ENCODE measurements around the gene SLC2A11.
"Not testable (repeated sequence)": the region's sequence is repeated elsewhere in the genome, so short reads cannot be mapped to it uniquely, and the experiment has no call there.

Gene SLC2A11

DNA sequence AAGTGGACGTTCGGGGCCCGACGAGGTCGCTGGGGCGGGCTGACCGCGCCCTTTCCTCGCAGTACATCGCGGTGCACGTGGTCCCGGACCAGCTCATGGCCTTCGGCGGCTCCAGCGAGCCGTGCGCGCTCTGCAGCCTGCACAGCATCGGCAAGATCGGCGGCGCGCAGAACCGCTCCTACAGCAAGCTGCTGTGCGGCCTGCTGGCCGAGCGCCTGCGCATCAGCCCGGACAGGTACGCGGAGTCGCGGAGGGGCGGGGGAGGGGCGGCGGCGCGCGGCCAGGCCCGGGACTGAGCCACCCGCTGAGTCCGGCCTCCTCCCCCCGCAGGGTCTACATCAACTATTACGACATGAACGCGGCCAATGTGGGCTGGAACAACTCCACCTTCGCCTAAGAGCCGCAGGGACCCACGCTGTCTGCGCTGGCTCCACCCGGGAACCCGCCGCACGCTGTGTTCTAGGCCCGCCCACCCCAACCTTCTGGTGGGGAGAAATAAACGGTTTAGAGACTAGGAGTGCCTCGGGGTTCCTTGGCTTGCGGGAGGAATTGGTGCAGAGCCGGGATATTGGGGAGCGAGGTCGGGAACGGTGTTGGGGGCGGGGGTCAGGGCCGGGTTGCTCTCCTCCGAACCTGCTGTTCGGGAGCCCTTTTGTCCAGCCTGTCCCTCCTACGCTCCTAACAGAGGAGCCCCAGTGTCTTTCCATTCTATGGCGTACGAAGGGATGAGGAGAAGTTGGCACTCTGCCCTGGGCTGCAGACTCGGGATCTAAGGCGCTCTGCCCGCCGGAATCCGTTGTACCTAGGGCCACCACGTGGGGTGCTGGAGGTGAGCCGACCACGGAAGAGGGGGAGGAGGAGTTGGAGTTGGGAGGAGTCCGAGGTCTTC lies 37.3 kb downstream of the SLC2A11 start:
- peak; percentile 71 to 82 for DNase-seq
- no peak for TF ChIP-seq GATA1 (IDR thresholded peaks at IDR 0.05; ENCODE audit: low read depth, low read length)
- no peak for TF ChIP-seq POLR2A (IDR thresholded peaks at IDR 0.05; ENCODE audit: low read length)

DNA sequence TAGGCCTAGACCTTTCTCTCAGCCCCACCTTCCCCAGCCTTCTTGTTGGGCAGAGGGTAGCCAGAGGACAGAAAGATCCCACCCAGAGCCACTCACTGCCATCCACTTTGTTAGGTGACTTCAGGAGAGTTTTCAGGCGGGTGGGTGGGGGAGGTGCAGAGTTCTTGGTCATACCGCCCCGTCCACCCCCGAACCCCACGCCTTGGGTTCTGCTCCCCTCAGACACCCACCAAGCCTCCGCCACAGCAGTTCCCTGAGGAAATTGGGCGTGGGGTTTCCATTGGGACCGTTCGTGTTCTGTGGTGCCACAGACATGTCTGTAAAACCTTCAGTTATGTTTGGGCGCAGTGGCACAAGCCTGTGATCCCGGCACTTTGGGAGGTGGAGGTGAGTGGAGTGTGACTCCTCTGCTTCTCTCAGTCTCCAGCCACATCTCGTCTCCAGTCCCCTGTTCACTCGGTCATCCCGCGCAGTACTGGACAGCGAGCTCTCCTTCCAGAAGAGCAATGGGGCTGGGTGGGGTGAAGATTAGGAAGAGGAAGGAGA lies 38.0 kb downstream of the SLC2A11 start:
- TF ChIP-seq GATA1 (IDR thresholded peaks at IDR 0.05; ENCODE audit: low read depth, low read length) (no peak), POLR2A (IDR thresholded peaks at IDR 0.05; ENCODE audit: low read length) (no peak)
- DNase-seq = no peak

DNA sequence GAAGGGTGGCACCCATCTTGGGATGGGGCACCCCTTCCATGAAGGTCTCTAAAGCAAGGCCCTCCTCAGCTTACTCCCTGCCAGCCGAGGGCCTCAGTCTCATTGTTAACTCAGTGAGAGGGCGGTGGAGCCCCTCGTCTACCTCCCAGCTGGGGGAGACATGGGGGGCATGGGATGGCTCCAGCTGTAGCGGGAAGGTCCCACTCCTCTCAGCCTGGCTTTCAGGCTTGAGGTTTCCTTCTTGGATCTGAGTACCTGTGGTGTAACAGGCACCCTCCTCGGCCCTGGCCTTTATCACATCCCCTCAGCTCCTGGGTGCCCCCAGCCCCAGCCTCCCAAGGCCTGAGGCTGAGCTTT lies 38.5 kb downstream of the SLC2A11 start:
- DNase-seq = no peak
- TF ChIP-seq GATA1 (IDR thresholded peaks at IDR 0.05; ENCODE audit: low read depth, low read length) (no peak), POLR2A (IDR thresholded peaks at IDR 0.05; ENCODE audit: low read length) (no peak)

DNA sequence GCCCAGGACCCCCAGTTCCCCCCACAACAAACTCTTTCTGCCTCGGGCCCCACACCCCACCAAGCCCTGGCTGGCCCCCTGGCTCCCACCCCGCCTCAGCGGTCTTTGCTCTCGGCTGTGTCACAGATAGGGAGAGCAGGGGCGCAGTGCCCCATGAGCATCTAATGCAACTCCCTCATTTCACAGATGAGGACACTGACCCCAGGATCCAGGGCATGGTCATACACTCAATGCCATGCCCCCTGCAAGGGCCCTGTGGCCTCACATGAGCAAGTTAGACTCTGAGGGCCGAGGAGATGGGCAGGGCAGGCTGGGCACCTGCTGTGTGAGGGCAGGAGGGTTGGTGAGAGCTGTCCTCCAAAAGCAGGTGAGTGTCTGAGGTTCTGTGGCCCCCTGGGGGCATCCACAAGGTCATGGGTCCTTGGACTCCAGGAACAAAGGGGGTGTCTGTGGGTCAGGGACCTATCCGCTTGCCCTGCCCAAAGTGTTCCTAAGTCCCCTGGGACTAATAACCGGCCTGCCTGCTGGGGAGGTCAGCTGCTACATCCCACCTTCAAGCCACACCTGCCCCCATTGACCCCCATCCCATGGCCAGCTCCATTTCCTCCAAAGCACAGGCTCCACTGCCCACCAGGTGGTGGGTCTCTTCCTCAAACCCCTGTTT lies 39.0 kb downstream of the SLC2A11 start:
- TF ChIP-seq GATA1 (IDR thresholded peaks at IDR 0.05; ENCODE audit: low read depth, low read length) (no peak), POLR2A (IDR thresholded peaks at IDR 0.05; ENCODE audit: low read length) (no peak)
- peak; percentile 15 to 32 for DNase-seq

DNA sequence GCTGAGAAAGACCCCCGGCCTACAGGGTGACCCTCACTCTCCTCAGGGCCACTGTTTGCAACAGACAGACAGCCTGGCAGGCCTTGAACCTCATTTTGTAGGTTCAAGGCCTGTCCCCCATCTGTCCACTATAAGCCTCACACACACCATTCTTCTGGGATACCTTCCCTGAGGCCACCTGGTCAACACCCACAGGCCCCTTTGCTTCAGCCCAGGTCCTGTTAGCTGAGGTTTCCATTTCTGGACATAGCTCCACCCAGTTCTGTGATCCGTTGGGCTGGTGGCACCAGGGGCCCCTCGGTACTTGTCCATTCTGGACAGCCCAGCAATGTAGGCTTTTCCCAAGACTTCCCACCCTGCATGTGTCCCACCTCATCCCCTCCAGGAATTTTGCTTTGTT lies 39.6 kb downstream of the SLC2A11 start:
- no peak for TF ChIP-seq POLR2A (IDR thresholded peaks at IDR 0.05; ENCODE audit: low read length)
- no peak for TF ChIP-seq GATA1 (IDR thresholded peaks at IDR 0.05; ENCODE audit: low read depth, low read length)
- no peak for DNase-seq

DNA sequence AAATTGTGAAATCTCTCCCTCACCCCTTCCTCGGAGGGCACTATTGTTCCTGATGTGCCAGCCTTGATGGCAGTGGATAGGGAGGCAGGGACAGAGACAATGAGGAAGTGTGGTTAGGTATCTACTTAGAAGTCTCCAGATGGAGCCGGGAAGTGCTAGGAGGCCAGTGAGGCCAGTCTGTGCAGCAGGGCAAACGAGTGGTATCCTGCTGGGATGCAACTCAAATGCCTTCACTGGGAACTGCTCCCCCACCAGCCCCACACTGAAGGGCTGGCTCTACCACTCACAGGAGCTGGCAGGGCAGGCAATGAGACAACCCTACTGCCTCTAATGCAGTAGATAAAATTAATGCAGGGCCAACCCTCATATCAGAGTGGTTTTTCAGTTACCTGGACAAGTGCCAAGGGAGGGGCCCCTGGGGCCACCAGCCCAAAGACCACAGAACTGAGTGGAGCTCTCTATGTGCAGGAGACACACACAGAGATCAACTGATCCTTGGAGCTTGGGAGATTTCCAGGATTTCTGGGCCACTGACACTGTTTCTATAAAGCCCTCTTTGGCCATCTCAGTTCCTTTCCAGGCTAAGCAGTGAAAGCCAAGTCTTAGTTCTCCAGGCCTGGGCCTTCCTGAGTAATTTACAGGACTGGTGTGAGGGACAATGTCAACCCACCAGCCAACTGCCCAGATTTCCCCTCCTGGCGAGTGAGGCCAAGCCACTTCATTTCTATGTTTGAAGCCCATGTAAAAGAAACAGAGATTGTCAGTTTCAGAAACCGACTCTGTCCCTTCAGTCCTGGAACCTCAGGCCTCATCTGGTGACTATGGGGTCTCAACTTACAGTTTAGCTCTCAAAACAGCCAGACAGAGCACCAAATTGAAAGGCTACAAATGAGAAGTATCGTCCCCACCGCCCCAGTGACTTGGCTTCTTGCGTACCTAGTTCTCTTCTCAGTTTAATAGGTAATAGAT lies 40.6 kb downstream of the SLC2A11 start:
- TF ChIP-seq GATA1 (IDR thresholded peaks at IDR 0.05; ENCODE audit: low read depth, low read length) = no peak
- no peak for TF ChIP-seq POLR2A (IDR thresholded peaks at IDR 0.05; ENCODE audit: low read length)
- peak; percentile 59 to 77 for DNase-seq

DNA sequence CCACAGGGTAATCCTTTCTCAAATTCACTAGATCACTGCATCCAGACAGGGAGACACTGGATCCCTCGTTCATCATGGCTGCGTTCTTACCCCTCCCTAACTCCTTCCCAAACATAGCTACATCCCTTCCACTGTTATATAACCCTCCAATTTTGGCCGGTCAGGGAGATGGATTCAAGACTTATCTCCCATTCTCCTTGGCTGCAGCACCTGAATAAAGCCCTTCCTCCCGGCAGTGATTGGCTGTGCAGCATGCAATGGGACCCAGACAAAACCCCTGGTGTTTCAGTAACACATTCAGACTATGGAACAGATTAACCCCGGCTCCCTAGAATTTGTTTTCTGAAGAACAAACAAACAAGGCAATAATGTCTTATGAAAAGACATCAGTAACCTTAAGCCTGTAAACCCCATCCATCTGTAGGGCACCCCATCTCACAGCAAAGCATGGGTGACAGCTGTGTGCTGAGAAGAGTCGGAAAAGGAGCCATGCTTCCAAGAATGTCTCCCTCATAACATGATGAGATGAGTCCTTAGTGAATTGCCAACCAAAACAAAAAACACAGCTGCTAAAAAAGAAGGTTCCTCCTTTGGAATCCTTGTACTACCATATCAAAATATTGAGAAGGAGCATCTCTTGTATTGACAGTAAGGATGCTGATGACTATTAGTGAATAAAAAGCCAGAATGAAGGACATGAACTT lies 41.5 kb downstream of the SLC2A11 start:
- DNase-seq = no peak
- TF ChIP-seq GATA1 (IDR thresholded peaks at IDR 0.05; ENCODE audit: low read depth, low read length) (no peak), POLR2A (IDR thresholded peaks at IDR 0.05; ENCODE audit: low read length) (no peak)

DNA sequence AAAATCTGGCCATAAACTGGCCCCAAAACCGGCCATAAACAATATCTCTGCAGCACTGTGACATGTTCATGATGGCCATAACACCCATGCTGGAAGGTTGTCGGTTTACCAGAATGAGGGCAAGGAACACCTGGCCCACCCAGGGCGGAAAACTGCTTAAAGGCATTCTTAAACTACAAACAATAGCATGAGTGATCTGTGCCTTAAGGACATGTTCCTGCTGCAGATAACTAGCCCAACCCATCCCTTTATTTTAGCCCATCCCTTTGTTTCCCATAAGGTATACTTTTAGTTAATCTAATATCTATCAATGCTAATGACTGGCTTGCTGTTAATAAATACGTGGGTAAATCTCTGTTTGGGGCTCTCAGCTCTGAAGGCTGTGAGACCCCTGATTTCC lies 42.6 kb downstream of the SLC2A11 start:
- not testable (repeated sequence) for DNase-seq

DNA sequence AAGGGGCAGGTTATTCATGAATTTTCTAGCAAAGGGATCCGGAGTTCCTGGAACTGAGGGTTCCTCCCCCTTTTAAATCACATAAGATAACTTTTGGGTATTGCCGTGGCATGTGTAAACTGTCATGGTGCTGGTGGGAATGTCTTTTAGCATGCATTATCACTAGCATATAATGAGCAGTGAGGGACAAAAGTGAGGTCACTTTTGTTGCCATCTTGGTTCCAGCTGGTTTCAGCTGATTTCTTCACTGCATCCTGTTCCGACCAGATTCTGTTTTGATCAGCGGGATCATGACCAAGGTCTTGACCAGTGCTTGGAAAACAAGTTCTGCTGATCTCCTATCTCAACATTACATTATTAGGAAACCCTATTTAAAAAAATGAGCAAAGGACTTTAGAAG lies 43.9 kb downstream of the SLC2A11 start:
- TF ChIP-seq POLR2A (IDR thresholded peaks at IDR 0.05; ENCODE audit: low read length) (no peak), GATA1 (IDR thresholded peaks at IDR 0.05; ENCODE audit: low read depth, low read length) (no peak)
- no peak for DNase-seq

DNA sequence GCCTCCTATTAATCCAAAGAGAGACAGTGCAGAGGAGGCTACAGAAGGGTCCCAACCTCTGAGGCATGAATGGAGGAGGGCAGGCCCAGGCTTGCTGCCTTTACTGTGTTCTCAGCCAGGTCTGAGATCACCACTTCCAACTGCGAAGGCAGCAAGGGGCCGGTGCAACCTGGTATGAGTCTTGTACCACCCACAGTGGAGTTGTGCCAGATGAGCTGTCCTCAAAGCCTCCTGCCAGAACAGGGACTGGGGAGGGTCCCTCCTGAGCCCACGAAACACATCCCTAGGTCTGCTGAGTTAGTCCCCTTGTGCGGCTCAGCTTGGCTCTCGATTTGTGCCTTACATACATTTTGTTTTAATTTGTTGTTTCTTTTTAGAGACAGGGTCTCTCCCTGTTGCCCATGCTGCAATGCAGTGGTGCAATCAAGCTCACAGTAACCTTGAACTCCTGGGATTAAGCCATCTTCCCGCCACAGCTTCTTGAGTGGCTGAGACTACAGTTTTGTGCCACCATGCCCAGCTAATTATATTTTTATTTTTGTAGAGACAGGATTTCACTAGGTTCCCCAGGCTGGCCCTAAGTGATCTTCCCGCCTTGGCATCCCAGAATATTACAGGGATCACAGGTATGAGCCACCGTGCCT lies 45.8 kb downstream of the SLC2A11 start:
- TF ChIP-seq GATA1 (IDR thresholded peaks at IDR 0.05; ENCODE audit: low read depth, low read length) = no peak
- no peak for TF ChIP-seq POLR2A (IDR thresholded peaks at IDR 0.05; ENCODE audit: low read length)
- DNase-seq = no peak

DNA sequence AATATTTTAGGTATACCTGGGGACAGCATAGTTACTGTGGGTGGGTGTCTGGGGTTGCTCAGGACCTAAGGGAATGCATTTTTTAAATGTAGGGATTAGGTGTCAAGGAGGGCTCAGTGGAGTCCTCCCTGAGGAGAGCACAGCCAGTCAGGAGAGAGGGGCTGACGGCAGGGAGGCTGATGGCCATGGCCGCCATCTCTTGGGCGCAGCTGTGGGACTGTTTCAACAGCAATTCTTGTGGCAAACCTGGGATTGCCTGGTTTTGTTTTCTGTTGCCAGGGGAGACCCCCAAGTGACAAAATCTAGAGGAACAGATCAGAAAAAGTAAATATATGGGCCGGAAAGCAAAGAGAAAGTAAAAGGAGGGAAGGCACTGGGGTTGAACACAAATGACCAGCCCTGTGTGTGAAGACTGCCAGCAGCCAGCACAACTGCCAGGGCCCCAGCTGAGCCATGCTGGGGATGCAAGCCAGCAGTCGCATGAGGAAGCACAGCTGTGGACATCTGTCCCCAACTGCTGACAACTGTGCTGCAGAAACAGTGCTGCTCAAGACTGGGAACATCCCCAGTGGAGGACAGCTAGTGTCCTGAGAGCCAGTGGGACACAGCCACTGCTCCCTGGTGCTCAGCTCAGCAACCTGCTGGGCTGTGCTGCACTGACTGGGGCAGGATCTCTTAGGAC lies 47.0 kb downstream of the SLC2A11 start:
- no peak for DNase-seq
- TF ChIP-seq GATA1 (IDR thresholded peaks at IDR 0.05; ENCODE audit: low read depth, low read length) (no peak), POLR2A (IDR thresholded peaks at IDR 0.05; ENCODE audit: low read length) (no peak)

DNA sequence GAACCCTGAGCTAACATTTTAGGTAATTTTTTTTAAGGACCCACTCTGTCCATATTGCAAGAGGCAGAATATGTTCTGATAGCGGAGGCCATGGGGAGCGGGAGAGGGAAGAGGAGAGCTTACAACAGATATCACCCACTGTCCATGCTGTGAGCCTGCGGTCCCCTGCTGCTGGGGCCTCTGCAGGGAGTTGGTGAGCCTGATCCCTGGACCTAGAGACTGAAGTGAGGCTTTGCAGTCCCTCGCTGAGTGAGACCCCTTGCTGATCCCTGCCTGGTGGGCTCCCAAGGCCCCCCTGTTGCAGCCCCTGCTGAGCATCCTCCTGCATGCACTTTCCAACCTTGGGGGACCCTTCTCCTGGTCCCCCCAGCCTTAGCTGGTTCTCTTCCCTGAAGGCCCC lies 49.0 kb downstream of the SLC2A11 start:
- no peak for DNase-seq
- TF ChIP-seq GATA1 (IDR thresholded peaks at IDR 0.05; ENCODE audit: low read depth, low read length) = no peak
- no peak for TF ChIP-seq POLR2A (IDR thresholded peaks at IDR 0.05; ENCODE audit: low read length)

DNA sequence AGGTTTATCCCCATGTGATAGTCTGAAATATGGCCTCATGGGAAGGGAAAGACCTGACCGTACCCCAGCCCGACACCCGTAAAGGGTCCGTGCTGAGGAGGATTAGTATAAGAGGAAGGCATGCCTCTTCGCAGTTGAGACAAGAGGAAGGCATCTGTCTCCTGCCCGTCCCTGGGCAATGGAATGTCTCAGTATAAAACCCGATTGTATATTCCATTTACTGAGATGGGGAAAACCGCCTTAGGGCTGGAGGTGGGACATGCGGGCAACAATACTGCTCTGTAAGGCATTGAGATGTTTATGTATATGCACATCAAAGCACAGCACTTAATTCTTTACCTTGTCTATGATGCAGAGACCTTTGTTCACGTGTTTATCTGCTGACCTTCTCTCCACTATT lies 49.7 kb downstream of the SLC2A11 start:
- not testable (repeated sequence) for DNase-seq
